ENCODE data around the gene ZNF462.

The ZNF462 gene

GRCh38 chr9:107036367-107036766, 173.4 kb downstream of the ZNF462 start:
- ChIA-PET POLR2A (interaction anchor here (0.6 kb wide), 1 partner anchor 796 kb away, joined by 3 read pairs; no protein-coding TSS in a partner anchor), CTCF (interaction anchor here (1.4 kb wide), 1 partner anchor 101 kb away, joined by 5 read pairs; no protein-coding TSS in a partner anchor)
- TF ChIP-seq, protein P1, sequence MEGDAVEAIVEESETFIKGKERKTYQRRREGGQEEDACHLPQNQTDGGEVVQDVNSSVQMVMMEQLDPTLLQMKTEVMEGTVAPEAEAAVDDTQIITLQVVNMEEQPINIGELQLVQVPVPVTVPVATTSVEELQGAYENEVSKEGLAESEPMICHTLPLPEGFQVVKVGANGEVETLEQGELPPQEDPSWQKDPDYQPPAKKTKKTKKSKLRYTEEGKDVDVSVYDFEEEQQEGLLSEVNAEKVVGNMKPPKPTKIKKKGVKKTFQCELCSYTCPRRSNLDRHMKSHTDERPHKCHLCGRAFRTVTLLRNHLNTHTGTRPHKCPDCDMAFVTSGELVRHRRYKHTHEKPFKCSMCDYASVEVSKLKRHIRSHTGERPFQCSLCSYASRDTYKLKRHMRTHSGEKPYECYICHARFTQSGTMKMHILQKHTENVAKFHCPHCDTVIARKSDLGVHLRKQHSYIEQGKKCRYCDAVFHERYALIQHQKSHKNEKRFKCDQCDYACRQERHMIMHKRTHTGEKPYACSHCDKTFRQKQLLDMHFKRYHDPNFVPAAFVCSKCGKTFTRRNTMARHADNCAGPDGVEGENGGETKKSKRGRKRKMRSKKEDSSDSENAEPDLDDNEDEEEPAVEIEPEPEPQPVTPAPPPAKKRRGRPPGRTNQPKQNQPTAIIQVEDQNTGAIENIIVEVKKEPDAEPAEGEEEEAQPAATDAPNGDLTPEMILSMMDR (IDR thresholded peaks at IDR 0.05; ENCODE audit: insufficient read depth, low read length, missing control alignments), result no peak
- H3K4me3 ChIP-seq (ENCODE audit: low read depth, low read length), result no peak overlapping the region
- DNase-seq (ENCODE audit: low read depth, low spot score), result no peak

DNA sequence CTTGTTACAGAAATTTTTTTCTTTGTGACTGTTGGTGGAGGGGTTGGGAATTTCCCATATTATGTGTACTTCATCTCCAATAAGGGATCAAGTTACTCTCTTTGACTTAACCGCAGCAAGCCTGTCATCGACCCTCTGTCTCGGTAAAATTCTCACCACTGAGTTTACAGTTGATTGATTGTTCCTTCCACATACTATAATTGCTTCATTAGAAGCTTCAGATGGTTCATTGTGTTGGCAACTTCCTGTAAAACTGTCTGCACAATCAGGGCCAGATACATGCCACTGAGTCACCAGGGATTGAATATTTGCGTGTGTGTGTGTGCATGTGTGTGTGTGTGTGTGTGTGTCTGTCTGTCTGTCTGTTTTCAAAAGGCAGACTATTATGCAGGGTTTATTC, 176.6 kb downstream of the ZNF462 start:
- DNase-seq (ENCODE audit: low read depth, low spot score), result peak; percentile 52
- TF ChIP-seq, protein P1 (IDR thresholded peaks at IDR 0.05; ENCODE audit: insufficient read depth, low read length, missing control alignments), result no peak
- no peak overlapping the region for H3K4me3 ChIP-seq (ENCODE audit: low read depth, low read length)
- ChIA-PET CTCF (interaction anchor here (0.9 kb wide), 1 partner anchor 9 kb away, joined by 6 read pairs; no protein-coding TSS in a partner anchor), POLR2A (no interaction called here)

- ChIA-PET POLR2A (no interaction called here), CTCF (no interaction called here)
- TF ChIP-seq, protein P1 (IDR thresholded peaks at IDR 0.05; ENCODE audit: insufficient read depth, low read length, missing control alignments), result no peak
- DNase-seq (ENCODE audit: low read depth, low spot score), result no peak
- H3K4me3 ChIP-seq (ENCODE audit: low read depth, low read length), result no peak overlapping the region
Measured at GRCh38 chr9:107042606-107043005, 179.6 kb downstream of the ZNF462 start.

- CTCF ChIA-PET, result no interaction called here
- TF ChIP-seq, protein P1 (IDR thresholded peaks at IDR 0.05; ENCODE audit: insufficient read depth, low read length, missing control alignments), result no peak
- H3K4me3 ChIP-seq (ENCODE audit: low read depth, low read length), result no peak overlapping the region
- DNase-seq (ENCODE audit: low read depth, low spot score), result no peak
- POLR2A ChIA-PET, result no interaction called here
Measured at GRCh38 chr9:107043886-107044285, 180.9 kb downstream of the ZNF462 start.

- TF ChIP-seq, protein P1 (IDR thresholded peaks at IDR 0.05; ENCODE audit: insufficient read depth, low read length, missing control alignments), result no peak
- H3K4me3 ChIP-seq (ENCODE audit: low read depth, low read length), result no peak overlapping the region
- ChIA-PET CTCF (no interaction called here), POLR2A (no interaction called here)
- no peak for DNase-seq (ENCODE audit: low read depth, low spot score)
Measured at GRCh38 chr9:107044872-107045271, 181.9 kb downstream of the ZNF462 start.

DNA sequence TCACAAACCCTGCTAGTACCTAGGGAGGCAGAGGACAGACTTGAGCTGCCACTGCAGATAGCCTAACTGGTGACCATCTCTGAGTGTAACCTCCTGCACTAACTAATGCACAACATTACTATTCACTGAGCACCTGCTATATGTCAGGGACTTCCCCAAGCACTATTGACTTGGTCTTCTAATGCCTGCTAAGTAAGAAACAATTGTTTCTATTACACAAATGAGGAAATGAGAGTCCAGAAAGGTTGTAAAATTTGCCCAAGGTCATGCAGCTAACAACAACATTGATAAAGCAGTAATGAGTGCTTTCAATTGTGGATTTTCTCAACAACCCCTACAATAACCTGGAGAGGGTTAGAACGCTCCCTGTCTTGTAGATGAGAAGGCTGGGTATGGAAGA, 183.7 kb downstream of the ZNF462 start:
- TF ChIP-seq, protein P1 (IDR thresholded peaks at IDR 0.05; ENCODE audit: insufficient read depth, low read length, missing control alignments), result no peak
- POLR2A ChIA-PET, result no interaction called here
- no peak overlapping the region for H3K4me3 ChIP-seq (ENCODE audit: low read depth, low read length)
- CTCF ChIA-PET, result no interaction called here
- DNase-seq (ENCODE audit: low read depth, low spot score), result no peak
